Neutrophil (primary cell): ENCODE measurements around the gene SMARCA4.

Experiments used
- H3K27ac ChIP-seq: fragments of 200-600 bp; sonication (generic); 2 replicates; pipeline ENCODE4 v1.5.1; 2016; ENCODE audit warnings: mild to moderate bottlenecking, moderate library complexity
- H3K27me3 ChIP-seq: fragments of 200-600 bp; sonication (generic); 2 replicates; pipeline ENCODE4 v1.6.0; 2016; ENCODE audit warnings: mild to moderate bottlenecking
- H3K36me3 ChIP-seq: fragments of 200-600 bp; sonication (generic); 2 replicates; pipeline ENCODE4 v1.5.1; 2017
- H3K4me1 ChIP-seq, 2 experiments: fragments of 200-600 bp in 1 of 2; sonication (generic) in 1 of 2; 1 replicate in 1 of 2; 2 replicates in 1 of 2; pipeline versions ENCODE4 v1.5.1 to v1.6.1; 2013 to 2016; ENCODE audit warnings: low read depth in 1 of 2, low read length in 1 of 2, mild to moderate bottlenecking in 1 of 2, moderate library complexity in 1 of 2; ENCODE audit not compliant: control insufficient read depth in 1 of 2, insufficient read depth in 1 of 2
- H3K4me3 ChIP-seq, 2 experiments: fragments of 200-600 bp in 1 of 2; sonication (generic) in 1 of 2; 1 replicate in 1 of 2; 2 replicates in 1 of 2; pipeline ENCODE4 v1.5.1; 2013 to 2016; ENCODE audit warnings: low read depth in 1 of 2, low read length in 1 of 2, mild to moderate bottlenecking in 1 of 2, moderate library complexity in 1 of 2
- H3K9me3 ChIP-seq: fragments of 200-600 bp; sonication (generic); 2 replicates; pipeline ENCODE4 v1.5.1; 2016
- CTCF ChIP-seq: fragments of 200-600 bp; sonication (generic); IDR thresholded peaks from 2 replicates; pipeline ENCODE4 v1.5.1; 2016; ENCODE audit warnings: antibody characterized with exemption

Gene SMARCA4

DNA sequence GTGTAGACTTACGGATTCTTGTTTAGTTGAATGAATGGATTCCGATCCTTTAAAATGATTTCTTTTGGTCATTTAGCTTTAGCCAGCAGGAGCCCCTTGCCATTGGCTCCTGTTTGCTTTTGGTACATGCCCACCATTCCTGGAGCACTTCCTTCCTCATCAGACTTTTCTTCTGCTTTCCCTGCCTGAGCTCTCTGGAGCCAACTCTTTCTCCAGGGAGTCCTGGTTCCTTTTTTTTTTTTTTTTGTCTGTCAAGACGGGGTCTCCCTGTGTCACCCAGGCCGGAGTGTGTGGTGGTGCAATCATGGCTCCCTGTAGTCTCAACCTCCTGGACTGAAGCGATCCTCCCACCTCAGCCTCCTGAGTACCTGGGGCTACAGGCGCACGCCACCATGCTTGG, 37.8 kb downstream of the SMARCA4 start:
- no peak for TF ChIP-seq CTCF
- no peak overlapping the region for H3K27ac ChIP-seq
- peaks cover 13 to 14% of the 10 kb centered on the region in 2 experiments for H3K4me1 ChIP-seq
- H3K9me3 ChIP-seq = no peaks in the 10 kb centered on the region
- H3K36me3 ChIP-seq = peaks cover 38% of the 10 kb centered on the region
- H3K4me3 ChIP-seq = no peak overlapping the region
- no peaks in the 10 kb centered on the region for H3K27me3 ChIP-seq

- H3K36me3 ChIP-seq = peaks cover 14% of the 10 kb centered on the region
- H3K27ac ChIP-seq = peak overlapping the region; percentile 77
- H3K4me3 ChIP-seq = peak overlapping the region; percentile 7 to 21
- H3K9me3 ChIP-seq = no peaks in the 10 kb centered on the region
- TF ChIP-seq CTCF = no peak
- no peaks in the 10 kb centered on the region for H3K27me3 ChIP-seq
- peaks cover 56 to 59% of the 10 kb centered on the region in 2 experiments for H3K4me1 ChIP-seq
Observed at GRCh38 chr19:11005521-11005920, 44.7 kb downstream of the SMARCA4 start.

DNA sequence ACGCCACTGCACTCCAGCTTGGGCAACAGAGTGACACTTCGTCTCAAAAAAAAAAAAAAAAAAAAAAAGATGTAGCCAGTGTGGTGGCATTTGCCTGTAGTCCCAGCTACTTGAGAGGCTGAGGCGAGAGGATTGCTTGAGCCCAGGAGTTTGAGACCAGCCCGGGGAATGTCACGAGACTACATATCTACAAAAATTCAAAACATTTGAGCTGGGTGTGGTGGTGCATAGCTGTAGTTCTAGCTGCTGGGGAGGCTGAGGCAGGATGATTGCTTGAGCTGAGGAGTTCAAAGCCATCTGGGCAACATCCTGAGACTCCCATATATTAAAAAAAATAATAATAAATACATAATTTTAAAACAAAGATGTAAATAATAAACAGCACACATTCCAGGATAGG, 46.6 kb downstream of the SMARCA4 start:
- Histone ChIP-seq H3K4me1 (peaks cover 55 to 59% of the 10 kb centered on the region in 2 experiments), H3K36me3 (peaks cover 26% of the 10 kb centered on the region), H3K4me3 (no peak overlapping the region), H3K27me3 (no peaks in the 10 kb centered on the region), H3K27ac (peak overlapping the region; percentile 77), H3K9me3 (no peaks in the 10 kb centered on the region)
- no peak for TF ChIP-seq CTCF

GRCh38 chr19:11007962-11008532, 47.2 kb downstream of the SMARCA4 start:
- TF ChIP-seq CTCF = no peak
- H3K9me3 ChIP-seq = no peaks in the 10 kb centered on the region
- peaks cover 48 to 52% of the 10 kb centered on the region in 2 experiments for H3K4me1 ChIP-seq
- H3K4me3 ChIP-seq = no peak overlapping the region
- H3K36me3 ChIP-seq = peaks cover 32% of the 10 kb centered on the region
- peak overlapping the region; percentile 36 for H3K27ac ChIP-seq
- H3K27me3 ChIP-seq = no peaks in the 10 kb centered on the region

GRCh38 chr19:11010041-11010440, 49.2 kb downstream of the SMARCA4 start:
- no peak overlapping the region for H3K27ac ChIP-seq
- H3K4me3 ChIP-seq = no peak overlapping the region
- peaks cover 50% of the 10 kb centered on the region for H3K36me3 ChIP-seq
- H3K27me3 ChIP-seq = no peaks in the 10 kb centered on the region
- peaks cover 28 to 33% of the 10 kb centered on the region in 2 experiments for H3K4me1 ChIP-seq
- TF ChIP-seq CTCF = no peak
- no peaks in the 10 kb centered on the region for H3K9me3 ChIP-seq

DNA sequence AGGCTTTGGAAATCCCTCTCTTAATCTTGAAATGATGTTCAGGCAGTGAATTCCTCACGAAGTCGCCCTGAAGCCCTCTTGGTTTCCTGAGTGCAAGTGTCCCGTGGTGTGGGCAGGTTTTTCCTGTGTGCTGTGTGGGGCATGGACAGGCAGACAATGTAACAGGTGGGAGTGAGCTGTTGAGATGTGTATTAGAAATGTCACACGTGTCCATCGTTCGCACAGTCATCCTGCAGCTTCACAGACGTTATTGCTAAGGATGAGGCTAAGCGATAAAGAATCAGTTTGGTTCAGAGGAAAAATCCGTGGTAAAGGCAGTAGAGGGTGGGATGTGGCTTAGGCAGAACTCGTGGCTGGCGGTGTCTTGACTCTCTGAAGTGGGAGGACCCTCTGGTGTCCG, 51.7 kb downstream of the SMARCA4 start:
- TF ChIP-seq CTCF = no peak
- no peak overlapping the region for H3K27ac ChIP-seq
- no peaks in the 10 kb centered on the region for H3K9me3 ChIP-seq
- peaks cover 4 to 8% of the 10 kb centered on the region in 2 experiments for H3K4me1 ChIP-seq
- H3K27me3 ChIP-seq = no peaks in the 10 kb centered on the region
- no peak overlapping the region for H3K4me3 ChIP-seq
- peaks cover 72% of the 10 kb centered on the region for H3K36me3 ChIP-seq
